HG03558 (cell line): ENCODE data around the gene DLGAP4.
"Not testable (repeated sequence)": the region's sequence is repeated elsewhere in the genome, so short reads cannot be mapped to it uniquely, and the experiment has no call there.

Experiments
- ATAC-seq: cut with Tn5 transposase; IDR thresholded peaks from one replicate; pipeline ENCODE4 v1.9.1; 2021; ENCODE audit warnings: moderate number of reproducible peaks; ENCODE audit not compliant: unreplicated experiment; ENCODE audit errors: extremely low read depth

The DLGAP4 gene

DNA sequence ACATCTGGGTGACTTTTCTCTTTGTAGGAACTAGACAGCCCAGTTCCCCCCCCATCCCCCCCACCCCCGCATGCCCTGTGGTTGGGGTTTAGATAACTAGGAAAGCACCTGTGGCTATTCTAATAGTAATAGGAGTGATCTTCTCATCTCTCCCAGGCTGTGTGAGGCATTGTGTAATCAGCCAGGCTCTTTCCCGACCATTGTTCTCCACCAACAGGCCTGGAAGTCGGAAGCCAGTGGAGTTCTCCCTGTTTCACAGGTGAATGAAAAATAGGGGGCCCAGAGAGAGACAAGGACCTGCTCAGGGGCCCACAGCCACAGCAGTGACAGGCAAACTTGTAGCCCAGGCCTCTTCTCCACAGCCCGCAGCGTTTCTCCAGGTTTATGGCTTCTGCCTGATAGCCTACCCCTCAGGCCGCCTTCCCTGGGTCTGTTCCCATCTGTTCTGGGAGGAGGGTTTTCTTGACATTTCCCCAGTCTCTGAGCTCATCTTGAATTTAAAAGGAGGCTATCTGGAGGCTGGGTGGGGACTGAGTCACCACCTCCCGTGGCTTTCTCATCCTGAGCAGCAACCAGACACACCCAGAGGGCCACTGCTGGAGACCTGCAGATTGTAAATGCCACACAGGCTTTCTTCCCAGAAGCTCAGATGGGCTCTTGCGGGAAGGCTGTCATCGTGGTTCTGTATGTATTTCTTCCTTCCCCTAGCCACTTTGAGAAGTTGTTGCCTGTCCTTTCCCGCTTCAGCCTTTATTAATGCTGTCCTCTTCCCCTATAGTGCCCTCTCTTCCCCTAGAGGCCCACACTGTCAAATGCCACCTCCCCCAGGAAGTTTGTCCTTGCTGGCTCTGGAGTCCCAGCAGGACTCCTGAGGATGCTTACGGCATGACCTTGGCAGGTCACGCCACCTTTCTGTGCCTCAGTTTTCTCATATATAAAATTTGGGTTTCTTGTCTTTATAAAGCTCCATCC, 159.3 kb downstream of the DLGAP4 start:
- ATAC-seq, result no peak

GRCh38 chr20:36466089-36466488, 159.9 kb downstream of the DLGAP4 start:
- no peak for ATAC-seq

GRCh38 chr20:36467076-36467999, 161.2 kb downstream of the DLGAP4 start:
- no peak for ATAC-seq

DNA sequence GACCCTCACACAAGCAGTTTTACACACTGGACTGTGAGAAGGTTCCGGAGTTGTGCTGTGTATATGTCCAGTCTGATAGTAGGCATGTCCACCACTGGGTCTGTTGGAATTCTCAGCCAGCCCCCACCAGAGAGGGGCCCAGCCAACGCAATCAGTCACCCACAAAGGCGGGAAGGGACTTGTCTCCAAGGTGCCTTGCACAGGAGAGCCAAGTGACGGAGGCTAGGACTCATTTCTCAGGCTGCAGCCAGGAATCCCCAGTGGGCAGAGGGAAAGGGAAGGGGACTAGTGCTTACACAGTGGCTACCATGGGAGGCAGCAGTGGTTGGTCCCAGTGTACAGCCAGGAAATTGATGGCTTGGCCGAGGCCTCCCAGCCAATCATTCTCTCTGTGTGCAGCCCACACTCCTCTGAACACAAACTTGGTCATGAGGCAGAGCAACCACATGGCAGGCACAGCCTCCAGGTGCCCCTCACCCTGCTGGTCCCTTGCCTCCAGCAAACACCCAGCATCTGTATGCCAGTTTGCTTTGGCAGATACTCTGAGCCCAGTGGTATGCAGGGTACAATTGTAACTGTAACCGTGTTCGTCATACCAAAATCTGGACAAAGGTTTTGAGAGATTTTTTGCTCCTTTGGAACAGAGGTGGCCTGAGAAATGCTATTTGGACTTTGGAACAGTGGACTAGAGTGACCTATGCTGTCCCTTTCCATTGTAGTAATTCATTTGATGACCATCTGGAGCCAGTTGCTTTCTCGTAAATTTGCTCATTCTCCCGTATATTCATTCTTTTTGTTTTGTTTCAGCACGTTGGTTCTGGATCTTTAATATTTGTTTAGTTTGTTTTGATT, 162.2 kb downstream of the DLGAP4 start:
- no peak for ATAC-seq

DNA sequence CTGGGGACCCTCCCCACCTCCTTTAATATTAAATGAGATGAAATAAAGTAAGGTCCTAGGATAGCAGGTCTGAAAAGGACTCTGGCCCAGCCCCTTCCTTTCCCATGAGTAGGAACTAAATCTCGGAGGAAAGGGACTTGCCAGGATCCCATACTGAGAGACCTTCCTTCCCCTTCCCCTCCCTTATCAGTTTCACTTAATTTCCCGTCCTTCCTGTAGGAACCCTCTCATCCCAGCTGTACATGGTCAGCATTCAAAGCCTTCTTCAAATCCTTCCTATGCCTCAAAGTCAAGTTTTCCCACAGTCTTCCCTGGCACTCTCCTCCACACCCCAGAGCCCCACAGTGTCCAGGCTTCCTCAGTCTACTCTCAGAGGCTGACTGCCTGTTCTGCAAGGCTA, 163.8 kb downstream of the DLGAP4 start:
- no peak for ATAC-seq

- no peak for ATAC-seq
These were observed 165.9 kb downstream of the DLGAP4 start for GRCh38 chr20:36471885-36472636.

- no peak for ATAC-seq
These were observed 166.5 kb downstream of the DLGAP4 start for GRCh38 chr20:36472637-36473090.

DNA sequence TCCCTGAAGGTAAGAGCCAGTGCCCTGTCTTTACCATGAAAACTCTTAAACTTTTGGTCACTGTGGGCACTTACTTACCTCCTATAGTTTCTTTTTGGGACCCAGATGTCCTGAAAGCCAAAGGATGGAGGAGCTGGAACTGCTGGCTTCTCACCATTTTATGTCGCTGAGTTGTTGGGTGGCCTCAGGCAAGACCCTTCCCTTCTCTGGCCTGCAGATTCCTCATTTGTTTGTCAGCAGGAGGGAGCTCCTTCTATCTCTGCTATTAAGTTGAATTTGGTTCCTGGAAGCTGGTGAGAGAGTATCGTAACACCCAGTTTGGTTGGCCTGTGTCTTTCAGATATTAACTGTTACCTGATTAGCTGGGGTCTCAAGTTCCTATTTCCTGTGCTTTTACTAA, 167.0 kb downstream of the DLGAP4 start:
- ATAC-seq, result no peak

GRCh38 chr20:36474563-36474962, 168.4 kb downstream of the DLGAP4 start:
- no peak for ATAC-seq

DNA sequence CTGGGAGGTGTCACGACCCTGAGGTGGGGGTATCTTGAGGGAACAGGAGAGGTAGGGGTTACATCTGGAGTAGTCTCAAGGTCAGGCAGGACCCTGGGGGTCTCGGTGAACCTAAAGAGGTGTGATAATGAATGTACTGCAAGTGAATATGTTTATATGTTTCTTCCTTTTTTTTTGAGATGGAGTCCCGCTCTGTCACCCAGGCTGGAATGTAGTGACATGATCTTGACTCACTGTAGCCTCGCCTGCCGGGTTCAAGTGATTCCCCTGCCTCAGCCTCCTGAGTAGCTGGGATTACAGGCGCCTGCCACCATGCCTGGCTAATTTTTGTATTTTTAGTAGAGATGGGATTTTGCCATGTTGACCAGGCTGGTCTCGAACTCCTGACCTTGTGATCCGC, 168.9 kb downstream of the DLGAP4 start:
- not testable (repeated sequence) for ATAC-seq

- no peak for ATAC-seq
These were observed 171.3 kb downstream of the DLGAP4 start for GRCh38 chr20:36477475-36477874.

DNA sequence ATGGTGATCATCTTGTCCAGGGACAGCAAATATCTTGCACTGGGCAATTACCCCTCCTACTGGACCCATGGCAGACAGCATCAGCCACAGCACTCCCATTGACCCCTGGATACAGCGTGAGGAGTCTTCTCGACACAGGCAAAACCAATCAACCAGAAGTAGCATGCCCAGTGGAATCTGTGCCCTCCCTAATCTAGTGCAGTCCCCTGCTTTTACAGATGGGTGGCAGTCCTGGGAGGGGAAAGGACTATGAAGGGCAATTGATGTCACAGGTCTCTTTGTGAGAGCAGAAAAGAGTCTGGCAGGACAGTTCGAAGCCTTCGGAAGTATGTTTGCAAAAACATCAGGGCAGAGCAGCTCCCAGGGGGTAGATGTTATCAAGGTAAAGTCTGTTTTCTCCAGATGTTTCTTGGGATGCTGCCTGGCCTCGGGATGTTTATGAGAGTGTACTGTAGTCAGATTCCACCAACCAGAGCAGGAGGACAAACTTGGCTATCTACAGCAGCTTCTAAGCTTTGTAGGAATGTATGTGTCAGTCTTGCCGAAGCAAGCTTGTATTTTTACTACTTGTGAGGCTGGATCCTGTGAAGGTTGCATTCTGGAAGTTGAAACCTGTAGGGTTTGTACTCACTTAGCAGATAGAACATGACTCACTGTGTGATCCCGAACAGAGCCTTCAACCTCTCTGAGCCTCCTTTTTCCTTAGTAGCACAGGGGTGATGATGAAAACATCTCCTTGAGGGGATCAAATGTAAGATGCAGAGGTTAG, 172.2 kb downstream of the DLGAP4 start:
- ATAC-seq, result no peak

- no peak for ATAC-seq
These were observed 173.8 kb downstream of the DLGAP4 start for GRCh38 chr20:36479938-36480337.

GRCh38 chr20:36480456-36481048, 174.4 kb downstream of the DLGAP4 start:
- no peak for ATAC-seq

GRCh38 chr20:36481380-36482043, 175.4 kb downstream of the DLGAP4 start:
- no peak for ATAC-seq

GRCh38 chr20:36482044-36482473, 175.9 kb downstream of the DLGAP4 start:
- no peak for ATAC-seq

DNA sequence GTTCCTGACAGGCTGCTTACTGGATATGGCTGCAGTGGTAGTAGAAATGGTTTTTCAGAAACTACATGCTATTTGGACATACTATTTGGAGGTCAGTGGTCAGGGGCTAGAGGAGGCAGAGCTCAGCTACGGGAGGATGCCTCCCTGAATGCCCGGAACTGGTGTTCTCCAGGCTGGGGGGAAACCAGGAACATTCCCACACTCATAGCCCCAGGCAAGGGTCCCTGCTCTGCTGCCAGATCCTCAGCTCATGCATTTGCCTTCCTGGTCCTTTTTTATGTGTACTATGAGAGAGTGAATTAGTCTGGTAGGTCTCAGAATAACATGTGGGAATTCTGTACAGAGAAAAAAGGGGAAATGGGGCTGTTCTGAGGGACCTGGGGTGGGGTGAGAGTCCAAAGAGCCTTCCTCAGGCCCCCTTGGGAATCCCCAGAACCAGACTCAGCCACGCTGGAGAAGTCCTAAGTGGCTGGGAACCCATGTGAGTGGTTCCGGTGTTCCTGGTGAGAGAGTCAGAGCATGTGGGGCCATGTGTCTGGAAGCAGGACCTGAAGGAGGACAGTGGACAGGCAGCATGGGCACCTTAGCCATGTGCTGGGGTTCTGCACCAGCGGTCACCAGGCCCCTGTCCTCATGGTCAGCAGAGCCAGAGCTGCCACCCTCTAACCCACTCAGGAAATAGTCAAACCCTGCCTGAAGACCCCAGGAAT, 177.2 kb downstream of the DLGAP4 start:
- ATAC-seq, result no peak
